ENCODE data around the gene EPB41L5.
A peak's percentile ranks its signal among the peaks of the same experiment; 100 is the strongest.
"Not testable (repeated sequence)": the region's sequence is repeated elsewhere in the genome, so short reads cannot be mapped to it uniquely, and the experiment has no call there.

Gene EPB41L5
- total RNA-seq, result 15.8 reads per million, percentile 41 among the genes with 10 or more reads in this experiment

- DNase-seq, result peak; percentile 70
Measured at GRCh38 chr2:120012771-120013596, at the start of gene EPB41L5. EPB41L5 (plus strand) TSS chr2:120013077; CDS start chr2:120019085, 6,008 bp downstream.

- DNase-seq, result no peak
Measured at GRCh38 chr2:119981896-119982295, 31.0 kb upstream of the EPB41L5 start.

GRCh38 chr2:119982506-119982905, 30.4 kb upstream of the EPB41L5 start:
- DNase-seq, result no peak

- DNase-seq, result no peak
Measured at GRCh38 chr2:119983108-119983507, 29.8 kb upstream of the EPB41L5 start.

GRCh38 chr2:119996148-119996547, 16.7 kb upstream of the EPB41L5 start:
- no peak for DNase-seq

- DNase-seq, result not testable (repeated sequence)
Measured at GRCh38 chr2:119996896-119997891, 15.7 kb upstream of the EPB41L5 start.

- DNase-seq, result no peak
Measured at GRCh38 chr2:120001471-120001870, 11.4 kb upstream of the EPB41L5 start.

- no peak for DNase-seq
Measured at GRCh38 chr2:120004254-120004653, 8.6 kb upstream of the EPB41L5 start.

GRCh38 chr2:120005834-120006521, 6.9 kb upstream of the EPB41L5 start:
- no peak for DNase-seq

GRCh38 chr2:120007851-120008250, 5.0 kb upstream of the EPB41L5 start:
- no peak for DNase-seq

GRCh38 chr2:120012363-120012762, 514 bp upstream of the EPB41L5 start:
- DNase-seq, result no peak

- no peak for DNase-seq
Measured at GRCh38 chr2:120013597-120014223, 833 bp downstream of the EPB41L5 start.

GRCh38 chr2:120014226-120014980, 1.5 kb downstream of the EPB41L5 start:
- DNase-seq, result no peak

- DNase-seq, result no peak
Measured at GRCh38 chr2:120016800-120017199, 3.9 kb downstream of the EPB41L5 start.

- no peak for DNase-seq
Measured at GRCh38 chr2:120017201-120017600, 4.3 kb downstream of the EPB41L5 start.

- DNase-seq, result no peak
Measured at GRCh38 chr2:120018549-120018948, 5.7 kb downstream of the EPB41L5 start.

- no peak for DNase-seq
Measured at GRCh38 chr2:120020554-120020953, 7.7 kb downstream of the EPB41L5 start.

- not testable (repeated sequence) for DNase-seq
Measured at GRCh38 chr2:120022505-120022904, 9.6 kb downstream of the EPB41L5 start.

GRCh38 chr2:120026890-120027289, 14.0 kb downstream of the EPB41L5 start:
- no peak for DNase-seq

- DNase-seq, result no peak
Measured at GRCh38 chr2:120028795-120029194, 15.9 kb downstream of the EPB41L5 start.

Data from effector CD4-positive, alpha-beta T cell (primary cell).